Measurements from ENCODE around the gene PGM2L1. TPM values are rescaled to one million over a fixed set of nuclear protein-coding genes. Genes with fewer than 3 reads are reported as not detected.
"Not testable (repeated sequence)": the region's sequence is repeated elsewhere in the genome, so short reads cannot be mapped to it uniquely, and the experiment has no call there.

PGM2L1 gene
- total RNA-seq, 1 donor = 3.5 TPM

- Histone ChIP-seq H3K27me3 (ENCODE audit: insufficient read depth, low read length) (no peaks in the 10 kb centered on the region), H3K4me3 (ENCODE audit: low read length) (no peak overlapping the region), H3K4me1 (ENCODE audit: insufficient read depth, low read length) (no peaks in the 10 kb centered on the region), H3K9me3 (ENCODE audit: low read depth, low read length) (no peaks in the 10 kb centered on the region)
Observed at GRCh38 chr11:74373382-74373781, 24.9 kb downstream of the PGM2L1 start.

- H3K4me1 ChIP-seq (ENCODE audit: insufficient read depth, low read length) = no peaks in the 10 kb centered on the region
- H3K9me3 ChIP-seq (ENCODE audit: low read depth, low read length) = no peaks in the 10 kb centered on the region
- no peak overlapping the region for H3K4me3 ChIP-seq (ENCODE audit: low read length)
- no peaks in the 10 kb centered on the region for H3K27me3 ChIP-seq (ENCODE audit: insufficient read depth, low read length)
Observed at GRCh38 chr11:74371269-74372052, 26.8 kb downstream of the PGM2L1 start.

- Histone ChIP-seq H3K4me3 (ENCODE audit: low read length) (no peak overlapping the region), H3K27me3 (ENCODE audit: insufficient read depth, low read length) (no peaks in the 10 kb centered on the region), H3K4me1 (ENCODE audit: insufficient read depth, low read length) (no peaks in the 10 kb centered on the region), H3K9me3 (ENCODE audit: low read depth, low read length) (no peaks in the 10 kb centered on the region)
Observed at GRCh38 chr11:74370123-74370522, 28.1 kb downstream of the PGM2L1 start.

GRCh38 chr11:74367881-74368280 is 30.4 kb downstream of the PGM2L1 start:
- H3K9me3 ChIP-seq (ENCODE audit: low read depth, low read length) = no peaks in the 10 kb centered on the region
- no peak overlapping the region for H3K4me3 ChIP-seq (ENCODE audit: low read length)
- H3K4me1 ChIP-seq (ENCODE audit: insufficient read depth, low read length) = no peaks in the 10 kb centered on the region
- no peaks in the 10 kb centered on the region for H3K27me3 ChIP-seq (ENCODE audit: insufficient read depth, low read length)

- no peaks in the 10 kb centered on the region for H3K27me3 ChIP-seq (ENCODE audit: insufficient read depth, low read length)
- H3K9me3 ChIP-seq (ENCODE audit: low read depth, low read length) = no peaks in the 10 kb centered on the region
- no peak overlapping the region for H3K4me3 ChIP-seq (ENCODE audit: low read length)
- H3K4me1 ChIP-seq (ENCODE audit: insufficient read depth, low read length) = no peaks in the 10 kb centered on the region
Observed at GRCh38 chr11:74366576-74366975, 31.7 kb downstream of the PGM2L1 start.

GRCh38 chr11:74365805-74366204 is 32.4 kb downstream of the PGM2L1 start:
- H3K27me3 ChIP-seq (ENCODE audit: insufficient read depth, low read length); H3K4me3 ChIP-seq (ENCODE audit: low read length); H3K4me1 ChIP-seq (ENCODE audit: insufficient read depth, low read length); H3K9me3 ChIP-seq (ENCODE audit: low read depth, low read length): not testable (repeated sequence)

GRCh38 chr11:74357449-74357848 is 40.8 kb downstream of the PGM2L1 start:
- H3K9me3 ChIP-seq (ENCODE audit: low read depth, low read length) = no peaks in the 10 kb centered on the region
- no peak overlapping the region for H3K4me3 ChIP-seq (ENCODE audit: low read length)
- H3K27me3 ChIP-seq (ENCODE audit: insufficient read depth, low read length) = no peaks in the 10 kb centered on the region
- no peaks in the 10 kb centered on the region for H3K4me1 ChIP-seq (ENCODE audit: insufficient read depth, low read length)

GRCh38 chr11:74355626-74356025 is 42.6 kb downstream of the PGM2L1 start:
- Histone ChIP-seq H3K4me3 (ENCODE audit: low read length) (no peak overlapping the region), H3K4me1 (ENCODE audit: insufficient read depth, low read length) (no peaks in the 10 kb centered on the region), H3K27me3 (ENCODE audit: insufficient read depth, low read length) (no peaks in the 10 kb centered on the region), H3K9me3 (ENCODE audit: low read depth, low read length) (no peaks in the 10 kb centered on the region)

GRCh38 chr11:74354036-74354435 is 44.2 kb downstream of the PGM2L1 start:
- Histone ChIP-seq H3K4me1 (ENCODE audit: insufficient read depth, low read length) (no peaks in the 10 kb centered on the region), H3K27me3 (ENCODE audit: insufficient read depth, low read length) (no peaks in the 10 kb centered on the region), H3K4me3 (ENCODE audit: low read length) (no peak overlapping the region), H3K9me3 (ENCODE audit: low read depth, low read length) (no peaks in the 10 kb centered on the region)

GRCh38 chr11:74347381-74347780 is 50.9 kb downstream of the PGM2L1 start:
- H3K9me3 ChIP-seq (ENCODE audit: low read depth, low read length) = no peaks in the 10 kb centered on the region
- H3K4me1 ChIP-seq (ENCODE audit: insufficient read depth, low read length) = no peaks in the 10 kb centered on the region
- H3K27me3 ChIP-seq (ENCODE audit: insufficient read depth, low read length) = no peaks in the 10 kb centered on the region
- no peak overlapping the region for H3K4me3 ChIP-seq (ENCODE audit: low read length)

GRCh38 chr11:74345420-74345819 is 52.8 kb downstream of the PGM2L1 start:
- H3K27me3 ChIP-seq (ENCODE audit: insufficient read depth, low read length) = no peaks in the 10 kb centered on the region

GRCh38 chr11:74341921-74342320 is 56.3 kb downstream of the PGM2L1 start:
- H3K27me3 ChIP-seq (ENCODE audit: insufficient read depth, low read length) = no peaks in the 10 kb centered on the region
- H3K9me3 ChIP-seq (ENCODE audit: low read depth, low read length) = no peaks in the 10 kb centered on the region
- no peaks in the 10 kb centered on the region for H3K4me1 ChIP-seq (ENCODE audit: insufficient read depth, low read length)
- no peak overlapping the region for H3K4me3 ChIP-seq (ENCODE audit: low read length)

More at GRCh38 chr11:74345420-74345819, 52.8 kb downstream of the PGM2L1 start:
- Histone ChIP-seq H3K9me3 (ENCODE audit: low read depth, low read length) (no peaks in the 10 kb centered on the region), H3K4me3 (ENCODE audit: low read length) (no peak overlapping the region), H3K4me1 (ENCODE audit: insufficient read depth, low read length) (no peaks in the 10 kb centered on the region)

GRCh38 chr11:74339619-74340018 is 58.6 kb downstream of the PGM2L1 start:
- Histone ChIP-seq H3K4me3 (ENCODE audit: low read length) (no peak overlapping the region), H3K4me1 (ENCODE audit: insufficient read depth, low read length) (no peaks in the 10 kb centered on the region), H3K27me3 (ENCODE audit: insufficient read depth, low read length) (no peaks in the 10 kb centered on the region), H3K9me3 (ENCODE audit: low read depth, low read length) (no peaks in the 10 kb centered on the region)

GRCh38 chr11:74338963-74339362 is 59.3 kb downstream of the PGM2L1 start:
- H3K4me3 ChIP-seq (ENCODE audit: low read length) = no peak overlapping the region
- H3K27me3 ChIP-seq (ENCODE audit: insufficient read depth, low read length) = no peaks in the 10 kb centered on the region
- H3K4me1 ChIP-seq (ENCODE audit: insufficient read depth, low read length) = no peaks in the 10 kb centered on the region
- H3K9me3 ChIP-seq (ENCODE audit: low read depth, low read length) = no peaks in the 10 kb centered on the region

- no peak overlapping the region for H3K4me3 ChIP-seq (ENCODE audit: low read length)
- no peaks in the 10 kb centered on the region for H3K27me3 ChIP-seq (ENCODE audit: insufficient read depth, low read length)
- no peaks in the 10 kb centered on the region for H3K9me3 ChIP-seq (ENCODE audit: low read depth, low read length)
- H3K4me1 ChIP-seq (ENCODE audit: insufficient read depth, low read length) = no peaks in the 10 kb centered on the region
Observed at GRCh38 chr11:74333193-74333592, 65.0 kb downstream of the PGM2L1 start.

- Histone ChIP-seq H3K9me3 (ENCODE audit: low read depth, low read length) (no peaks in the 10 kb centered on the region), H3K27me3 (ENCODE audit: insufficient read depth, low read length) (no peaks in the 10 kb centered on the region), H3K4me1 (ENCODE audit: insufficient read depth, low read length) (no peaks in the 10 kb centered on the region), H3K4me3 (ENCODE audit: low read length) (no peak overlapping the region)
Observed at GRCh38 chr11:74332291-74332690, 65.9 kb downstream of the PGM2L1 start.

Data from mononuclear cell (primary cell).